H1 (cell line): ENCODE results near the gene FPGS. TPM values are rescaled to one million over a fixed set of nuclear protein-coding genes. Genes with fewer than 3 reads are reported as not detected.

Experiments used
- CTCF ChIA-PET: fragments of 300-600 bp; sonication (Branson Sonifier 250); formaldehyde crosslinking; loops from one replicate; lab custom pipeline; 2021; ENCODE audit not compliant: partially characterized antibody; lab: Charles Lee
- POLR2A ChIA-PET: fragments of 300-600 bp; sonication (Branson Sonifier 250); formaldehyde crosslinking; loops from one replicate; lab custom pipeline; 2021; ENCODE audit warnings: inconsistent platforms; ENCODE audit not compliant: partially characterized antibody; lab: Charles Lee
- DNase-seq, 2 experiments: peaks; one replicate each; pipeline versions ENCODE4 v3.0.0 to v3.0.0-alpha.2; 2010 to 2022; ENCODE audit warnings: low spot score in 2 of 2, low read depth in 1 of 2, mixed read lengths in 1 of 2
- FAIRE-seq: peaks from 2 replicates; lab custom pipeline; 2011; peaks lifted over from hg19 to GRCh38; lab: Jason Lieb, UNC
- H2AFZ ChIP-seq: 2 replicates; pipeline ENCODE4 v1.8.1; 2012; ENCODE audit warnings: low read length, inconsistent platforms
- H2AK5ac ChIP-seq: 2 replicates; pipeline ENCODE4 v1.6.1; 2013; ENCODE audit warnings: low read depth, low read length
- H2BK120ac ChIP-seq: replicated peaks from 2 replicates; pipeline ENCODE3; 2013; ENCODE audit warnings: low read depth, low read length, inconsistent platforms
- H2BK12ac ChIP-seq: 2 replicates; pipeline ENCODE4 v1.6.1; 2013; ENCODE audit warnings: low read depth, low read length
- H2BK15ac ChIP-seq: 2 replicates; pipeline ENCODE4 v1.6.1; 2013; ENCODE audit warnings: low read length
- H2BK20ac ChIP-seq: 2 replicates; pipeline ENCODE4 v1.6.1; 2013; ENCODE audit warnings: low read length
- H2BK5ac ChIP-seq: 2 replicates; pipeline ENCODE4 v1.6.1; 2013; ENCODE audit warnings: low read depth, low read length
- H3K14ac ChIP-seq: 2 replicates; pipeline ENCODE4 v1.6.1; 2013; ENCODE audit warnings: inconsistent platforms; ENCODE audit not compliant: insufficient read length
- H3K18ac ChIP-seq: 2 replicates; pipeline ENCODE4 v1.6.1; 2013; ENCODE audit warnings: low read length; ENCODE audit errors: extremely low read depth
- H3K23ac ChIP-seq: 2 replicates; pipeline ENCODE4 v1.6.1; 2013; ENCODE audit warnings: inconsistent platforms; ENCODE audit not compliant: insufficient read length
- H3K23me2 ChIP-seq: 2 replicates; pipeline ENCODE4 v1.6.1; 2013; ENCODE audit warnings: low read depth, low read length
- H3K27ac ChIP-seq: 2 replicates; pipeline ENCODE4 v1.6.1; 2011; ENCODE audit warnings: low read depth, low read length, inconsistent platforms
- H3K27me3 ChIP-seq, 4 experiments: replicated peaks in 1 of 4; 1 replicate in 1 of 4; 2 replicates in 3 of 4; pipeline versions ENCODE4 v1.6.1 to v1.8.1; 2011 to 2013; ENCODE audit warnings: low read length in 3 of 4, mild to moderate bottlenecking in 3 of 4, inconsistent platforms in 2 of 4, mixed read lengths in 2 of 4, moderate library complexity in 1 of 4; ENCODE audit not compliant: control insufficient read depth in 3 of 4, insufficient read depth in 3 of 4; ENCODE audit errors: extremely low read depth in 1 of 4
- H3K36me3 ChIP-seq, 4 experiments: 2 replicates each; pipeline versions ENCODE4 v1.6.1 to v1.8.1; 2011 to 2013; ENCODE audit warnings: mild to moderate bottlenecking in 4 of 4, low read length in 3 of 4, moderate library complexity in 2 of 4, control low read depth in 1 of 4, inconsistent platforms in 1 of 4; ENCODE audit not compliant: insufficient read depth in 4 of 4, control insufficient read depth in 2 of 4
- H3K4ac ChIP-seq: replicated peaks from 2 replicates; pipeline ENCODE3; 2013; ENCODE audit warnings: low read length, low read depth, mixed read lengths, inconsistent platforms; ENCODE audit not compliant: insufficient read length
- H3K4me1 ChIP-seq, 4 experiments: replicated peaks in 1 of 4; 1 replicate in 1 of 4; 2 replicates in 3 of 4; pipeline versions ENCODE4 v1.6.1 to v1.8.1; 2011 to 2013; ENCODE audit warnings: low read length in 3 of 4, inconsistent platforms in 2 of 4, mixed read lengths in 1 of 4; ENCODE audit not compliant: insufficient read depth in 4 of 4, control insufficient read depth in 3 of 4
- H3K4me2 ChIP-seq, 2 experiments: 2 replicates each; pipeline versions ENCODE4 v1.6.1 to v1.8.1; 2011 to 2013; ENCODE audit warnings: low read depth in 2 of 2, low read length in 2 of 2, control low read depth in 1 of 2, inconsistent platforms in 1 of 2, mild to moderate bottlenecking in 1 of 2; ENCODE audit not compliant: insufficient read depth in 1 of 2
- H3K4me3 ChIP-seq, 4 experiments: fragments of 200-600, 300-600 bp in 1 of 4; sonication (generic), shearing (Covaris generic), sonication (Bioruptor Twin) in 1 of 4; 2 replicates each; pipeline versions ENCODE4 v1.5.1 to v1.8.1; 2011 to 2016; ENCODE audit warnings: low read length in 4 of 4, low read depth in 3 of 4, control low read depth in 2 of 4, inconsistent platforms in 2 of 4, mild to moderate bottlenecking in 2 of 4, mixed read lengths in 1 of 4, moderate library complexity in 1 of 4; ENCODE audit not compliant: insufficient read depth in 2 of 4; ENCODE audit errors: extremely low read depth in 1 of 4
- H3K56ac ChIP-seq: replicated peaks from 2 replicates; pipeline ENCODE3; 2013; ENCODE audit warnings: low read depth, mild to moderate bottlenecking, mixed read lengths, low read length, inconsistent platforms; ENCODE audit not compliant: insufficient read length
- H3K79me1 ChIP-seq: 2 replicates; pipeline ENCODE4 v1.6.1; 2013; ENCODE audit warnings: low read depth, low read length, control low read depth
- H3K79me2 ChIP-seq, 2 experiments: 2 replicates each; pipeline versions ENCODE4 v1.6.1 to v1.8.1; 2012 to 2013; ENCODE audit warnings: low read length in 2 of 2, mild to moderate bottlenecking in 2 of 2, inconsistent platforms in 1 of 2; ENCODE audit not compliant: insufficient read depth in 2 of 2, control insufficient read depth in 1 of 2
- H3K9ac ChIP-seq, 4 experiments: replicated peaks in 1 of 4; 1 replicate in 1 of 4; 2 replicates in 3 of 4; pipeline versions ENCODE4 v1.6.1 to v1.8.1; 2011 to 2013; ENCODE audit warnings: low read depth in 3 of 4, low read length in 3 of 4, control low read depth in 2 of 4, mild to moderate bottlenecking in 2 of 4, moderate library complexity in 2 of 4, inconsistent platforms in 1 of 4; ENCODE audit errors: extremely low read depth in 1 of 4
- H3K9me3 ChIP-seq, 2 experiments: 2 replicates each; pipeline versions ENCODE4 v1.6.1 to v1.8.1; 2012 to 2013; ENCODE audit warnings: mild to moderate bottlenecking in 2 of 2, moderate library complexity in 2 of 2, control low read depth in 1 of 2, inconsistent platforms in 1 of 2, low read depth in 1 of 2, low read length in 1 of 2, mixed read lengths in 1 of 2; ENCODE audit not compliant: insufficient read depth in 2 of 2
- H4K20me1 ChIP-seq, 2 experiments: replicated peaks in 1 of 2; 2 replicates each; pipeline versions ENCODE3 to v1.8.1; 2011 to 2013; ENCODE audit warnings: inconsistent platforms in 2 of 2, low read length in 2 of 2, mild to moderate bottlenecking in 1 of 2; ENCODE audit not compliant: insufficient read depth in 2 of 2, control insufficient read depth in 1 of 2
- H4K5ac ChIP-seq: 2 replicates; pipeline ENCODE4 v1.6.1; 2013; ENCODE audit warnings: low read length, low read depth, mixed read lengths, inconsistent platforms; ENCODE audit not compliant: insufficient read length
- H4K8ac ChIP-seq: 2 replicates; pipeline ENCODE4 v1.8.0; 2013; ENCODE audit warnings: mild to moderate bottlenecking, moderate library complexity, low read length, inconsistent platforms; ENCODE audit not compliant: insufficient read depth; ENCODE audit errors: extremely low read depth
- H4K91ac ChIP-seq: replicated peaks from 2 replicates; pipeline ENCODE3; 2013; ENCODE audit warnings: low read length, mixed read lengths, inconsistent platforms; ENCODE audit not compliant: insufficient read length
- SIX5 ChIP-seq: IDR thresholded peaks from 2 replicates; pipeline ENCODE4 v1.6.1; 2011; ENCODE audit warnings: mild to moderate bottlenecking, low read depth, low read length
- WGBS, 2 experiments: shearing (Covaris generic) in 1 of 2; methylation state at CpG; one replicate each; pipeline versions ENCODE4 v1.1.6 to v1.1.7; 2013 to 2015; ENCODE audit warnings: low lambda C conversion rate in 2 of 2, mixed read lengths in 2 of 2, inconsistent platforms in 1 of 2, low coverage in 1 of 2, missing lambda C conversion rate in 1 of 2; ENCODE audit not compliant: insufficient replicate concordance in 2 of 2, insufficient coverage in 1 of 2, insufficient read length in 1 of 2; ENCODE audit errors: extremely low coverage in 1 of 2, missing lambda C conversion rate in 1 of 2; 5-methylcytosine and 5-hydroxymethylcytosine counted together
- polyA plus RNA-seq, 7 experiments: library from polyadenylated mRNA; depleted of rRNA in 3 of 7; stranded (reverse) in 5 of 7; unstranded in 2 of 7; fragments of >200 nt in 5 of 7; fragments of 200-250 nt in 2 of 7; gene quantifications; 1 replicate in 5 of 7; 2 replicates in 1 of 7; 4 replicates in 1 of 7; pipeline versions ENCODE4 v1.2.1 to v1.2.3, GENCODE V29; 2011 to 2013; ENCODE audit warnings: missing spikeins in 2 of 7, mixed read lengths in 2 of 7
- total RNA-seq: library from RNA; stranded (reverse); fragmentation: NEBNext Ultra II Directional; extraction: Animal tissue kit (Norgen Biotek cat#: 25700); gene quantifications from 2 replicates; pipeline ENCODE4 v1.2.1, GENCODE V29; 2021

Gene FPGS
- total and polyA plus RNA-seq, 2 of the 8 experiments (the other 6 are each of a cell fraction or from before 2014, with no cell fraction given): 62.4 to 83.0 TPM

GRCh38 chr9:127793093-127793708 is 9.5 kb upstream of the FPGS start:
- no peaks in the 10 kb centered on the region for H3K23me2 ChIP-seq
- FAIRE-seq: no peak
- H2BK20ac ChIP-seq: no peak overlapping the region
- peaks cover 5% of the 10 kb centered on the region for H3K79me1 ChIP-seq
- H3K4me1 ChIP-seq: no peaks in the 10 kb centered on the region; a peak in 1 of 7 replicates
- H3K4me2 ChIP-seq: no peak overlapping the region
- no peak overlapping the region for H3K18ac ChIP-seq
- H2BK5ac ChIP-seq: no peak overlapping the region
- no peak overlapping the region for H3K14ac ChIP-seq
- no peak overlapping the region for H3K4ac ChIP-seq
- peaks cover 18 to 42% (median 34%) of the 10 kb centered on the region in 4 experiments for H3K36me3 ChIP-seq
- no peaks in the 10 kb centered on the region for H3K9me3 ChIP-seq
- no peak overlapping the region for H2BK120ac ChIP-seq
- H3K27ac ChIP-seq: no peak overlapping the region
- H3K27me3 ChIP-seq: no peaks in the 10 kb centered on the region
- no peak for DNase-seq
- CTCF ChIA-PET: interaction anchor here (0.6 to 16.2 kb wide), 12 partner anchors 8 to 511 kb away, joined by 3 to 227 read pairs (median 5); partner anchors contain the start of gene TOR2A
- H4K5ac ChIP-seq: no peak overlapping the region
- H4K20me1 ChIP-seq: peaks cover 18 to 24% of the 10 kb centered on the region in 2 experiments
- H3K4me3 ChIP-seq: no peak overlapping the region
- no peak overlapping the region for H2AFZ ChIP-seq
- no peak overlapping the region for H2BK12ac ChIP-seq
- H2AK5ac ChIP-seq: no peak overlapping the region
- no peak overlapping the region for H3K23ac ChIP-seq
- H3K56ac ChIP-seq: no peak overlapping the region
- no peak overlapping the region for H3K9ac ChIP-seq
- no peak overlapping the region for H4K91ac ChIP-seq
- 99% methylated on average over 7 of the region's 8 CpGs; no CpG with 5 or more reads in 1 of the 2 experiments for WGBS, 2 experiments
- POLR2A ChIA-PET: interaction anchor here (0.6 to 10.2 kb wide), 21 partner anchors 9 to 266 kb away, joined by 3 to 140 read pairs (median 4); partner anchors contain the start of genes FPGS and PIP5KL1
- H3K79me2 ChIP-seq: peaks cover 0 to 22% of the 10 kb centered on the region in 2 experiments; a peak in 1 of 4 replicates
- no peak overlapping the region for H4K8ac ChIP-seq
- no peak overlapping the region for H2BK15ac ChIP-seq
- no peak for TF ChIP-seq SIX5
